ENCODE data around the gene BTN3A1.

DNA sequence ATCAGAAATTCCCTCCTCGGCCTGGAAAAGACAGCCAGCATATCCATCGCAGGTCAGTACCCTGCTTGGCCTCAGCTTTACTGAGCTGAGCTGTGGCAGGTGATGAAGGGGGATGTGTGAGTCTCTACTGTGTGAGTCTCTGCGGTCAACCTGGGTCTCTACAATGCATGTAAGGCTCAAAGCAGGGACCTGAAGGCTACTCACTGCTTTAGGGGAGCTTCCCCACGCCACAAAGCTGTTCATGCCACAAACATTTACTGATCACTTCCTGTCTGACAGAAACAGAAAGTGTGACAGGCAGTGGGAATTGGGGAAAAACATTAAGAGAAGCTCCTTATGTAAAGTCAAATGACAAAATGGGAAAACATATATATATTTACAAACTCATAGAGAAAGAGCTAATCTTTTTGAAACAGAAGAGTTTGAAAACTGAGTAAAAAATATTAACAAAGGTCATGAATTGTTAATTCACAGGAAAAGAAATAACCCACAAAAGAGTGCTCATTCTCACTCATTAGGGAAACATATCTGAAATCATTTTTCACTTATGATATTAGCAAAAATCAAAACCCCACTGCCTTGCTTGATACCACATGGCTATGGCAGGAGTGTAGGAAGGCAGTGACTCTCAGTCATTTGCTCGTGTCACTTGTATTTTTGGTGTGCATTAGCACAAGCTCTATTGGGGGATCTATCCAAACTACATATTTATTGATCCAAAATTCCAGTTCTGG lies 44.0 kb downstream of the BTN3A1 start:
- TF ChIP-seq POLR2A (IDR thresholded peaks at IDR 0.05) (no peak), EP300 (IDR thresholded peaks at IDR 0.05) (no peak)
- TF ChIP-seq, protein P1, sequence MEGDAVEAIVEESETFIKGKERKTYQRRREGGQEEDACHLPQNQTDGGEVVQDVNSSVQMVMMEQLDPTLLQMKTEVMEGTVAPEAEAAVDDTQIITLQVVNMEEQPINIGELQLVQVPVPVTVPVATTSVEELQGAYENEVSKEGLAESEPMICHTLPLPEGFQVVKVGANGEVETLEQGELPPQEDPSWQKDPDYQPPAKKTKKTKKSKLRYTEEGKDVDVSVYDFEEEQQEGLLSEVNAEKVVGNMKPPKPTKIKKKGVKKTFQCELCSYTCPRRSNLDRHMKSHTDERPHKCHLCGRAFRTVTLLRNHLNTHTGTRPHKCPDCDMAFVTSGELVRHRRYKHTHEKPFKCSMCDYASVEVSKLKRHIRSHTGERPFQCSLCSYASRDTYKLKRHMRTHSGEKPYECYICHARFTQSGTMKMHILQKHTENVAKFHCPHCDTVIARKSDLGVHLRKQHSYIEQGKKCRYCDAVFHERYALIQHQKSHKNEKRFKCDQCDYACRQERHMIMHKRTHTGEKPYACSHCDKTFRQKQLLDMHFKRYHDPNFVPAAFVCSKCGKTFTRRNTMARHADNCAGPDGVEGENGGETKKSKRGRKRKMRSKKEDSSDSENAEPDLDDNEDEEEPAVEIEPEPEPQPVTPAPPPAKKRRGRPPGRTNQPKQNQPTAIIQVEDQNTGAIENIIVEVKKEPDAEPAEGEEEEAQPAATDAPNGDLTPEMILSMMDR (IDR thresholded peaks at IDR 0.05), result no peak

Measured in tibial nerve (tissue), 4 donors.